Measurements from ENCODE around the gene B3GAT1.

Gene B3GAT1

DNA sequence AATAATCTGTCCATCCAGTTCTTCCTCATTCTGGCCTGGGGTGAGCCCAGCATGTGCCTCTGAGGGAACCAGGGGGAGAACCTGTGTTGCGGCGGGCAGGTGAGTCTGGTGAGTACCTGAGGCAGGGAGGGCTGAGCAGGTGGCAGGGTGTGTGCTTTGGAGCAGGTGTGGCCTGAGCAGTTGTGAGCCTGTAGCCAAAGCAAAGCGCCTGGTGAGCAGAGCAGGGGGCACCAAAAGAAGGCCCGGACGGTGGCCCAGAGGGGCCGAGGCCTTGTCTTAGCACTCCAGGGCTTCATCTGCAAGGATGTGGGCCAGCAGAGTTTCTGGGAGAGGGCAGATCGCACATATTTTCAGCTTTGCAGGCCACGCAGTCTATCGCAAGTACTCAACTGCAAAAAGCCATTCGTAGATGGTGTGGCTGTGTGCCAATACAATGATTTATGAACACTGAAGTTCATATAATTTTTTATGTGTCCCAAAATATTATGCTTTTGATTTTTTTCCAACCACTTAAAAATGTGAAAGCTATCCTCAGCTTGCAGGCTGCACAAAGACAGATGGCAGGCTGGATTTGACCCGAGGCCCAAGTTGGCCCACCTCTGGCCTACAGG, 71.6 kb downstream of the B3GAT1 start:
- DNase-seq = no peak

GRCh38 chr11:134339756-134340155, 72.3 kb downstream of the B3GAT1 start:
- DNase-seq = no peak

DNA sequence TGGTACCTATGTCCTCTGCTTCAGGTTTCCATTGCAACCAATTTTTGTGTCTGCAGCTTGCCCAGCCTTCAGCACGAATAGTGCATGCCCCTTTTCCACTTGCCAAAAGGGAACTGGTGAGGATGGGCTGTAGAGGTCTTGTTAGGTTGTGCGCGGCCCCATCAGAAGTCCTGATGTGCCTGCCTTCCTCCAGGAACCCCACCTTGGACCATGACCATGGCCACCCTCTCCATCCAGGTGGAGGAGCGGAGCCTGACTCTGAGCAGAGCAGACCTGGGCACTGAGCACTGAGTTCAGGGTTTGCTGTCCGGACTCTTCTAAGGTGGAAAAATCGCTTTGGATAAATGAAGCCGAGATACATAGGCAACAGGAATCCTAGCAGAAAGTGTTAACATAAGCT, 73.4 kb downstream of the B3GAT1 start:
- no peak for DNase-seq

DNA sequence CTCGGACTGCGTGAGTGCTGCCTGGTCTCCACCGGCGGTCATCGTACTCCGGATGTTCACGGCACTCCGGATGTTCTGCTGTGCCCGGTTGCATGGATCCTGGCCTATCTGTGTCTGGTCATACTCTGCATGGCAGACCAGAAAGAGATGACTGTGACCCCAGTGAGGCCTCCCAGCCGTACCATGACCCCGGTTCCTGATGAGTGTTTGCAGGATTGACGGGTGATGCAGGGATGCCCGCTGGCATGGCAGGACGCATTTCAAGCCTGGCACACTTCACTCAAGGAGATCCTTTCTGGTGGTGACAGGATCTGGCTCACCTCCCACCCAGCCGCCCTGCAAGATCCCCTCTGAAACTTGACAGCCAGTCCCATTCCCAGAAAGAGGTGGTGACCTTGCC, 74.0 kb downstream of the B3GAT1 start:
- no peak for DNase-seq

GRCh38 chr11:134337051-134337450, 75.0 kb downstream of the B3GAT1 start:
- no peak for DNase-seq

DNA sequence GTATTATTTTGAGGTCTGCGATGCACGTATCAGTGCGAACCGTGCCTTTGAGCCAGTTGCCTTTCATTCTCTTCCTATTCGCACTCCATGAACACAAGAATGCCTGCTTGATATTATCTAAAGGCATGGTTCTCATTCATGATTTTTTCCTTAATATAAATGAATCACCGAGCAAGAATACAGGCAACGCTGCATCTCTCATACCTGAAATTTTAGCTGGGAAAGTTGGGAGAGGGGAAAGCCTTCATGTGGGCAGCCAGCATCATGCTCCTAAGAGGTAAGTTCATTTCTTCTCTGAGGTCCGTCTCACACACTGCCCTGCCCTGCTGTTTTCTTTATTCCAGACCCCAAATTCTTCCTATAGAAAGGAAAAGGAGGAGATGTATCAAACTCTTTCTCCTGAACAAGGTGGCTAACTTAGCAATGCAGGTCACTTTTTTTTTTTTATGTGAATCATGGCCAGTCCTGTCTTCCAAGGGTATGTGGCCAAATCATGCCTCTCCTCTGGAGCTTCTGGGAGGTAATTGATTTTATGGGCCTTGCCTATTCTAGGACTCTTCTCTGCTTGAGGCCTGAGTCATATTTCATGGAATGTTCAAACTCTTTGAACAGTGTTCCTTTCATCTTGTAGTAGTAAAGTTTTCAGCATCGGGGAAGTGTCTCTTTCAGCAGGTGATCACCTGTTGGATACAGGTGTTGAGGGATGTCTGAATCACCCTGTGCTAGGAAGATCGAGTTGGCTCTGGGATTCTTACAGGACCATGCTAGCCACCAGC, 77.1 kb downstream of the B3GAT1 start:
- no peak for DNase-seq

GRCh38 chr11:134333946-134334345, 78.1 kb downstream of the B3GAT1 start:
- no peak for DNase-seq

DNA sequence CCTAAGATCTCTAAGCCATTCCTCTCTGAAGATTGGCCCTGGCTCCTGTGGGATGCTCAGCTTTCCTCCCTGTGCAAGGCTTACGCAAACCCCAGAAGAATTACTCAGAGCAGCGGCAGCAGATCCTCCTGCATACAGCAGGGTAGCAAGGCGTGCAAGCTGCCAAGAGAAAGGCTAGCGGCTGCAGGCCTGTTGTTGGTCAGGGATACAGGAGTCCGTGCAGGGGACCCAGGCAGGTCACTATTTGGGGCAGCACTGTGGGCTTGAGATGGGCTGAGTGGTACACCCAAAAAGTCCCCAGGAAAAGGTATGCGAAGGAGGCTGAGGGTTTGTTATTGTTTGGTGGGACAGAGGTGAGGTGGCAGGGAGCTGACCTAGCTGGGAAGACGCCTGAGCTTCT, 78.7 kb downstream of the B3GAT1 start:
- DNase-seq = no peak

- no peak for DNase-seq
Observed at GRCh38 chr11:134332782-134333181, 79.3 kb downstream of the B3GAT1 start.

DNA sequence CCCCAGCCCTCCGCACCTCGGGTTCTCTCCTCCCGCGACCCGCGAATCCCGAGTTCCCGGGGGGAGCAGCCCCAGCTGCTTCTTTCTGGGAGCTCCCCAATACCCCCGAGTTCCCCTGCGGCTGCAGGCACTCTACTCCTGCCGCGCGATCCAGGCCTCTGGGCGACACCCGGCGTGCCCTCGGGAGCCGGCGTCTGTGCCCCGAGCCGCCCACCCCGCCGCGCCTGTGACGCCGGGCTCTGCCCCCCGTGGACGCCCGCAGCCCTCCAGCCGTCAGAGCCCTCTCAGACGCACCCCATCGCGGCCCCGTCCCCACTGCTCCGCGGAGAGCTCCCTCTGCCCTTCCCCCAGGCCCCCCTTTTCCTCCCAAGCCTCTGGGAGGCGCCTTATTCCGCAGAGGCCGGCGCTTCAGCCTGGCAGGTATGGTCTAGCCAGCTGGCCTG, 79.8 kb downstream of the B3GAT1 start:
- peak in 1 of 51 donors; percentile 7 for DNase-seq

- DNase-seq = peak in 40 of 51 donors; percentile 13 to 79 (median 54)
Observed at GRCh38 chr11:134331354-134332188, 80.5 kb downstream of the B3GAT1 start, which contains the start of gene GLB1L2. TSS of gene GLB1L2 (plus strand) at chr11:134331988. CDS start at chr11:134332062, 74 bp downstream.

DNA sequence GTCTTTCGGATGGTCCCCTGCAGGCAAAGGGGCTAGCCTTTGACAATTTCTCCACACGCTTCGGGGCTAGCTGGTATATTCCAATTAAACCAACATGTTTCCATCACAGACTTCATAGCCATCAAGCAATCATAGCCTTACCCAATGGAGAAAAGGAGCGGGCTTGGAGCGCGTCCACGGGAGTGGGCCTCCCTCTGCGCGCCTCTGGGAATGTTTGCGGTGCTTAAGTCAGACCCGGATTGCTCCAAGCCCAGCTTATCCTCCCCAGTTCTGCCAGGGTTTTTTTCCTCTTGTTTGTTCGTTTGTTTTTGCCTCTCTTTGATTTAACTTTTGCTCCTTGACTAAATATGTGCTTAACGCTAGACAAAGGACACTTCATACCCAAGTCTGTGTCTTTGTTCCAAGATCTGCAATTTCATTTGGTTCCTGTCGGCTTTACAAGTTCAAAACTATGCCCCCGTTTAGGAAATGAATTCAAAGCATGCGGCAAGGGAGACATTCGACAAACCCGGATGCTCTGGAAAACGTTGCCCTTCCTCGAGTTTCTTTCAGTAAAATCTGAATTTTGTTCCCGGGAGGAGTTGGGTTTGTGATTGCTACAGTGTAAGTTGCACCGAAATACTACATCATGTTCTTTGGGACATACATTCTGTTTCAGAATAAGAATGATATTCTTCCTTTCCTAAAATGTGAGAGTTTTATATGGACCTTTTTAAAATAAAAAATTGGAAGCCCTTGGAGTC, 81.3 kb downstream of the B3GAT1 start:
- DNase-seq = no peak
